Stimulated activated CD8-positive, alpha-beta memory T cell treated with anti-CD3 and anti-CD28 coated beads, Interleukin-2, amount 100 ng/mL, for 48 hours (primary cell): ENCODE data around the gene C1orf159.
"Not testable (repeated sequence)": the region's sequence is repeated elsewhere in the genome, so short reads cannot be mapped to it uniquely, and the experiment has no call there.

Experiments
- DNase-seq, 2 donors: peaks; one replicate each; pipeline ENCODE4 v3.0.0-alpha.2; 2020; ENCODE audit warnings: low read depth in 2 of 2

C1orf159 gene

DNA sequence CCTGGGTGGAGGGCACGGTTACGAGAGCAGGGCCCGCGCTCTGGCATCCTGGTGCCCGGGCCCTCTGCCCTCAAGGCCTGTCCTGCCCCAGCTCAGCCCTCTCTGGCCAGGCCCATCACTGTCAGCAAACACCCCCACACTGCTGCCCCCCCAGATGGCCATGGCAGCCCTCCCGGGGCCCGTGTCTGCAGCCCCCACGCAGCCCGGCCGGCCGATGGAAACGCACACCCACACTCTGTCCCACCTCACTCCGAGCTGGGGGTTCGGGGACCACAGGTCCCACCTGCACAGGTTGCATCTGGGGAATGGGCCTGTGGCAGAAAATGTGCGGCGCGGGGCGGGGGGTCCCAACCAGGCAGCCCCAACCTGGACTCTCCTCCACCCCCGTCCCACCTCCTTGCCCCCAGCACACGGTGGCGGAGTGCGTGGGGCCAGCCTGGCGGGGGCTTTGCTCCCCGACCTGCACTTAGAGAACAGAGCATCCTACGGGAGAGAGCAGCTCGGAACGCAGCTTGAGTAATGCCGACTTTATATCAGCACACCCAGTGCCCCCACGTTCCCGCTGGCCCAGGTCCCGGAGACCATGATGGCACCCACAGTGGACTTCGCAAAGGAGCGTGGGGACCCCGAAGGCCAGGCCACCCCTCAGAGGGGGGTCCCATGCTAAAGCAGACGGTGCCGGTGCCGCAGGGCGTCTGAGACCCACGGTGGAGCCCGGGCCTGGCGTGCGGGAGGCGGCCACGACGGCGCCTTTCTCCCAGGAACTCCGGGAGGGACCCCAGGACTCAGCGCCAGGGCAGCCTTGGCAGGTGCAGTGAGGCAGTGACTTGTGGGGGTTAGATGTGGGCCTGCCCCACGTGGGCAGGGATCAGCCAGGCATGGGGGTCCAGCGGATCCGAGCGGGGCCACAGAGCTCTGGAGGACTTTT lies 34.3 kb downstream of the C1orf159 start:
- no peak for DNase-seq

- DNase-seq, result no peak
These were observed 35.0 kb downstream of the C1orf159 start for GRCh38 chr1:1080951-1081310.

DNA sequence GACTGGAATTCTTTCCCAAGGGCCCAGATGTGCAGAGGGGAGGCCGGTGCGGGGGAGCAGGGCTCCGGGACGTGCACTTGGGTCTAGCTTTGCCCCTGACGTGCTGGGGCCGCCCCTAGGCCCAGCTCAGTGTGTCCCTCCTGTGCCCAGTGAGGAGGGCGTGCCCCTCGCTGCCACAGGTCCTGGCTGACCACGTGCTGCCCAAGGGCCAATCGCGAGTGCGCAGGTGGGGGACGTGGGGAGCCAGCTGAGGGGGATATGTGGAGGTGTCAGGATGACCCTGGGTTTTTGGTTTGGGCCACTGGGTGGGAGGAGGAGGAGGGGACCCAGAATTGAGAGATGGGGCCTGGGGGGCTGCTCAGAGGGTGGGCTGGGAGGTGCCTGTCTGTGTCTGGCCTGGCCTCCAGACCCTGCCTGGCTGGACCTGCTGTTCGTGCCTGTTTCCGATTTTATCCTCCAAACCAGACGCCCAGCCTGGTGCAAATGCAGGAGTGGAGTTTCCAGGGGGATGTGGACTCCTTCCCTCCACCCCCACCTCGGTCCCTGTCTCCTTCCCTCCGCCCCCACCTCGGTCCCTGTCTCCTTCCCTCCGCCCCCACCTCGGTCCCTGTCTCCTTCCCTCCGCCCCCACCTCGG lies 35.6 kb downstream of the C1orf159 start:
- no peak for DNase-seq

DNA sequence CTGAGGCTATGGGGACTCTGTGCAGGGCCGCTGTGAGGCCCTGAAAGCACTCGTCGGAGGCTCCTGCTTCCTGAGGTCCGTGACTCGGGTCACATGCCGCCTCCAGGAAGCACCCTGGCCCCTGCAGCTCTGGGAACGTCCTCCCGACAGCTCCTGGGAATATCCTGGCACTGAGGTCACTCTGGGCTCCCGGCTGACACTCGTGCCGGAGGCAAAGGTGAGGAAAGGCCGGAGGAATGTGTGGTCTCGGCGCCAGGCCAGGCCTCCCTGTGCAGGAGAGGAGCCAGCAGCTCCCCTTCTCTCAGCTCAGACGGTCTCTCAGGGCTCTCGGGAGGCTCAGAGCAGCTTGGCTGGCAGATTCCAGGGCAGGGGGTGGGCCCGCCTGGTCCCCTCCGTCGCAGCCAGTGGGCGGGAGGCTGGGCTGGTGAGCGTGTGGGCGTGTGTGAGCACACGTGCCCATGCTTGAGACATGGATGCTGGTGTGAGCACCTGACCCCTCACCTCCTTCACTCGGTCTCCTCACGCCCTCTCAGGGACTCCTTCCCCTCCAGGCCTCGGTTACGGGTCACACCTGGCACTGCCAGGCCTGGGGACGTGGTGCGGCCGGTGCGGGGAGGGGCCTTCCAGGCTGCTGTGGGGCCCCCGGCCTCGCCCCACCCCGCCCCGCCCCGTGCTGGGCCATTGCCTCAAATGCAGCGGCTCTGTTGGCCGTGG lies 36.3 kb downstream of the C1orf159 start:
- no peak for DNase-seq

DNA sequence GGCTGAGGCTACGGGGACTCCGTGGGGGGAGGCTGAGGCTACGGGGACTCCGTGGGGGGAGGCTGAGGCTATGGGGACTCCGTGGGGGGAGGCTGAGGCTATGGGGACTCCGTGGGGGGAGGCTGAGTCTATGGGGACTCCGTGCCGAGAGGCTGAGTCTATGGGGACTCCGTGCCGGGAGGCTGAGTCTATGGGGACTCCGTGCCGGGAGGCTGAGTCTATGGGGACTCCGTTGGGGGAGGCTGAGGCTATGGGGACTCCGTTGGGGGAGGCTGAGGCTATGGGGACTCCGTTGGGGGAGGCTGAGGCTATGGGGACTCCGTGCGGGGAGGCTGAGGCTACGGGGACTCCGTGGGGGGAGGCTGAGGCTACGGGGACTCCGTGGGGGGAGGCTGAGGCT lies 38.5 kb downstream of the C1orf159 start:
- not testable (repeated sequence) for DNase-seq

DNA sequence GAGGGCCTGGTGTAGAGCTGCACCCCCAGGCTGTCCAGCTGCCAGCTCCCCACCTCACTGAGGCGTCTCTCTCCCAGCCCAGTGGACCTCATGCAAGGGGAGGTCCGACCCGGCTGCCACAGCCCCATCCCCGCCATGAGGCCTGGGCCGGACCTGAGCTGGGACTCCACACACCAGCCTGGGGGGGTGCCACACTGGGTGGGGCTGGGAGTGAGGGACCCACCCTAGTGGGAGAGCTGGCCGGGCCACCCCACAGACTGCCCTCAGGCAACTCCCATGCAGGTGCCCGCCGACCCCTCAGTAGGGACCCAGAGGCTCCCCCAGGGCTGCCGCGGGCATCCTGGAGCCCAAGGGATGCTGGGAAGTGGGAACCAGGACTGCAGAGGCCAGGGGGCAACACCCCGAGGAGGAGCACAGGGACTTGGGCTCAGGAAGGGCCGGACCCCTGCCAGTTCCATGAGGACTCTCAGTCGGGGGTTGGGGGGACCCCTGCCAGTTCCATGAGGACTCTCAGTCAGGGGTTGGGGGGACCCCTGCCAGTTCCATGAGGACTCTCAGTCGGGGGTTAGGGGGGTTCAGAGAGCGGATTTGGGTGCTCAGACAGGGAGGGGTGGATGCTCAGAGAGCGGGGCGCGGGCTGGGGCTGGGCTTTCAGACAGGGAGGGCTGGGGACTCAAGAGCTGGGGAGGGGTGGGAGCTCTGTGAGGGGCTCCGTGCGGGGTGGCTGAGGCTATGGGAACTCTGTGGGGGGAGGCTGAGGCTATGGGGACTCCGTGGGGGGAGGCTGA lies 40.5 kb downstream of the C1orf159 start:
- no peak for DNase-seq

- no peak for DNase-seq
These were observed 41.2 kb downstream of the C1orf159 start for GRCh38 chr1:1074631-1075147.

DNA sequence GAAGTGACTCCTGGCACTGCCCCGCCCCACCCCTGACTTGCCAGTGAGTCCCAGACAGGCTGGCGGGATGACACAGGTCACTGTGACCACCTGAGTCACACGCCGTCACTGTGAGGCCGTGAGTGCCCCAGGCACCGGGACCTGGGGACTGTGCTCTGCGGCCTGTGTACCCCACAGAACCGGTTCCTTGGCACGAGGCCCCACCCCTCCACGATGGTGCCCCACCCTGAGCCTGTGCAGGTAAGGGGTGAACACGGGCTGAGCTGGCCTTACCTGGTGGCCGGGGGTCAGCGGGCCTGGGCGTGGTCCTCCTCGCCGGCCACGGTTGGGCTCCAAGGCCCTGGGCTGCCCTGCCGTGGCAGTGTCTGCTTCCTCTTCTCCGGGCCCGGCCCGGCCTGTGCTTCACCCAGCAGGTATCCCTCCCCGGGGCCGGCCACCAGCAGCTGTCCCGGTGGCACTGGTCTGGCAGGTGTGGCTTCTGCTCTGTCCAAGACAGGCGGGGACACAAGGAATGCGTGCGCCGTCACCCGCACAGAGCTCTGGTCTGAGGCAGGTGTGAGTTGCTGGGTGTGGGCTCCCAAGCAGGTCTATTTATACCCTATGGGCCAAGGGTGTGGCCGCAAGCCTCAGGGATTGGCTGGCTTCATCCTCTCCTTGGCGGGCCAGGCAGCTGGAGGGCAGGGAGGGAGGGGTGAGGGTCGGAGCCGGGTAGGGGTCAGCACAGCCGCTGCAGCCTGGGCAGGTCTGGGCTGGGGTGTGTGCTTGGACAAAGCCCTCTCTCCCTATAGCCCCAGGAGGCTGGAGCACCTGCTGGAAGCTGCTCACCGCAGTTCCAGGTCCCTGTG lies 41.9 kb downstream of the C1orf159 start, which contains the start of gene RNF223:
RNF223 (minus strand) TSS at position 564 of the 845 bp plus-strand sequence. CDS start 1,740 bp downstream, outside the sequence.
- DNase-seq, result no peak

GRCh38 chr1:1072849-1073742 lies 42.8 kb downstream of the C1orf159 start:
- DNase-seq, result no peak

GRCh38 chr1:1072299-1072848 lies 43.5 kb downstream of the C1orf159 start:
- DNase-seq, result no peak

- DNase-seq, result no peak
These were observed 44.2 kb downstream of the C1orf159 start for GRCh38 chr1:1071486-1072298.

DNA sequence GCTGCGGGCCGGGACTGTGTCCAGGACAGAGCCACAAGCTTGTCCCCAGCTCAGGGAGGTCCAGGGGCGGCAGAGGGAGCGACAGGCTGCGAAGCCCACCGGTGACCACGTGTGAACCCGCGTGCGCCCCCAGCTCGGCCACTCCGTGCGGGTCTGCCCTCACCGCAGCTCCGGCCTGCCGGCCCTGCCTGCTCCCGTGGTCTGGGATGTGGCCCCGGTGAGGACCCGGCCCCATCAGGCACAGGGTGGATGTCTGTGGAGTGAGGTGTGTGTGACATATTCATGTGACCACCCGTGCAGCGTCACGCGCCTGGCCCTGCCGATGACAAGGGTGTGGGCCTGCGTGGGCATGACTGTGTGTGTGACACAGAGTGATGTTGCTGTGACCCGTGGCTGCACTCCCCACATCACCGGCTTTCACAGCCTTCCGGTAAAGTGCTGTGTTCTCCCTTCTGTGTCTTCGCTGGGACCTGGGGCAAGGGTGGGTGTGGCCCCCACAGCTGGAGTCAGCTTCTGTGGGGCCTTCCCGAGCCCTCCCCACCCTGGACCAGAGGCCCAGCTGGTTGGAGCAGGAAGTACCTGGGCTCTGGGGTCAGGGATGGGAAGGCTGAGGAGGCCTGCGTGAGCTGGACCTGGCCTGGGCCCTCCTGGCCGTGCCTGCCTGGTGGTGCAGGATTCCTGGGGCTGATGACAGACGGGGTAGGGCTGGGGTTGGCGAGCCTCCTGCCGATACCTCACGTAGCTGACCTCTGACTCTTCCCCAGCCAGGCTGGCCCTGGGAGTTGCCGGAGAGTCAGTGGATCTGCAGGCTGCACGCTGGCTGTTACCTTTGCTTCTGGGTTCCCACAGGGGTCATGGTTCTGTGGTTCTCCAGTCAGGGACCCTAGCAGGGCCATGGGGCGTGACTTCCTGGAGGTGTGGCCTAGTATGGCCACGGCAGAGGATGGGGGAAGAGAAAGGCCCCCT lies 45.9 kb downstream of the C1orf159 start:
- no peak for DNase-seq

- DNase-seq, result peak; percentile 80 to 81
These were observed 46.7 kb downstream of the C1orf159 start for GRCh38 chr1:1069056-1069710.

DNA sequence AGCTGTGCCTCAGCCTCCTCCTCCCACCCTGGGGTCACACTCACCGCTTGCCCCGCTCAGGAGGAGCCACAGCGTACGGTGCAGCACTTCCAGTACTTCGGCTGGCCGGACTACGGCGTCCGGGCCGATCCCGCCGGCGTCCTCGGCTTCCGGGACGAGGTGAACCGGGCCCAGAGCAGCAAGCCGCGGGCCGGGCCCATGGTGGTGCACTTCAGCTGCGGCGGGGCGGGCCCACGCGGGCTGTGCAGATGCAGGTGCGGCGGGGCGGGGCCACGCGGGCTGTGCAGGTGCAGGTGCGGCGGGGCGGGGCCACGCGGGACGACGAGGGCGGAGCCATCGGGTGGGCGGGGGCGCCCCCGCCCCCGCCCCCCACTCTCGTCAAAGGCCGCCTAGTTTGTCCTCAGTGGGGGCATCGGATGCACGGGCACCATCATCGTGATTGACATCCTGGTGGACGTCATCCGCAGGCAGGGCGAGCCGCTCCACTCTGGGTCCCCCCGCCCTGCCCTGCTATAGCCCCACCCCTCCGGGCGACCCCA lies 47.3 kb downstream of the C1orf159 start:
- no peak for DNase-seq

DNA sequence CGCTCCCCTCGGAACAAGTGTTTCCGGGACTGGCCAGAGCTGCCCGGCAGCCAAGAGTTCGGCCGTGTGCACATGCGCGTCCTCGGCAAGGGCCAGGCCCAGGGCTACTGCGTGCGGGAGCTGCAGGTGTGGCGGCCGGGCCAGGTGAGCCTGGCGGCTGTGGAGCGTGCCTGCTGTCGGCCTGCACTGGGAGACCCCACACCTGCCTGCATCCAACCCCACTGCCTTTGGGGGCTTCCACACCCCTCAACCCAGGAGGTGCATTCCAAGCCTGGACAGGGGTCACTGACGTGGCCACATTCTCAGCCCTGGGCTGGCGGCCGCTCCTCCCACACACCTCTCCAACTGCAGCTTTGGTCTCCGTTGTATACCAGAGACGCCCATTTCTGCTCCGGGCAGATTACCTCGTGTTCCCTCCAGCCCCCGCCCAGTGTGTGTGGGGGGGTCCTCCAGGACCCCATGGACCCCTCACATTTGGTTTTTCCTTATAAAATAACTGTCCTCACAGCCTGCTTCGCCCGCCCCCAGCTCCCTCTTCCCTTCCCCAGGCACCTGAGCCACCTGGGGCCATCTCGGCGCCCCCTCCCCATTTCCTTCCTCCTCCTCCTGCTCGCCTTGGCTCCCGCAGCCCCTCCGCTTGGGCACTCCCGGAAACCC lies 47.9 kb downstream of the C1orf159 start:
- no peak for DNase-seq
